Activated T-helper 9 cell treated with anti-CD3 and anti-CD28 coated beads, Interleukin-2, amount 50 U/mL, for 16 hours (primary cell): ENCODE measurements around the gene RPL21.
A peak's percentile ranks its signal among the peaks of the same experiment; 100 is the strongest.

Experiments
- DNase-seq: peaks from one replicate; pipeline ENCODE4 v3.0.0-alpha.2; 2020; ENCODE audit warnings: low read depth

Gene RPL21

GRCh38 chr13:27258637-27259386 lies 7.5 kb downstream of the RPL21 start:
- no peak for DNase-seq

GRCh38 chr13:27259831-27260230 lies 8.5 kb downstream of the RPL21 start:
- no peak for DNase-seq

- DNase-seq: no peak
Measured at GRCh38 chr13:27261396-27261795, 10.0 kb downstream of the RPL21 start.

GRCh38 chr13:27263438-27263837 lies 12.1 kb downstream of the RPL21 start:
- no peak for DNase-seq

- DNase-seq: no peak
Measured at GRCh38 chr13:27264181-27264580, 12.8 kb downstream of the RPL21 start.

GRCh38 chr13:27264648-27265047 lies 13.3 kb downstream of the RPL21 start:
- DNase-seq: no peak

GRCh38 chr13:27266917-27267316 lies 15.6 kb downstream of the RPL21 start:
- DNase-seq: no peak

GRCh38 chr13:27267596-27267995 lies 16.2 kb downstream of the RPL21 start:
- DNase-seq: no peak

- DNase-seq: no peak
Measured at GRCh38 chr13:27269114-27269665, 17.8 kb downstream of the RPL21 start.

GRCh38 chr13:27270594-27271520 lies 19.5 kb downstream of the RPL21 start, which contains the start of gene RASL11A:
TSS of gene RASL11A (plus strand) at chr13:27270830. CDS start at chr13:27270945, 115 bp downstream.
- peak; percentile 57 for DNase-seq

GRCh38 chr13:27271570-27272096 lies 20.3 kb downstream of the RPL21 start:
- no peak for DNase-seq

GRCh38 chr13:27273658-27274425 lies 22.5 kb downstream of the RPL21 start:
- no peak for DNase-seq

GRCh38 chr13:27274631-27275030 lies 23.3 kb downstream of the RPL21 start:
- DNase-seq: no peak

- DNase-seq: no peak
Measured at GRCh38 chr13:27276188-27276587, 24.8 kb downstream of the RPL21 start.

- no peak for DNase-seq
Measured at GRCh38 chr13:27279506-27279905, 28.1 kb downstream of the RPL21 start.

- no peak for DNase-seq
Measured at GRCh38 chr13:27280009-27280656, 28.8 kb downstream of the RPL21 start.

- DNase-seq: no peak
Measured at GRCh38 chr13:27280841-27281240, 29.5 kb downstream of the RPL21 start.

GRCh38 chr13:27281420-27281819 lies 30.1 kb downstream of the RPL21 start:
- DNase-seq: no peak

GRCh38 chr13:27283906-27284493 lies 32.6 kb downstream of the RPL21 start:
- no peak for DNase-seq

- DNase-seq: no peak
Measured at GRCh38 chr13:27288392-27288791, 37.0 kb downstream of the RPL21 start.
